Stomach (tissue), 9 donors: ENCODE results near the gene SPATA4. TPM values are rescaled to one million over a fixed set of nuclear protein-coding genes. Genes with fewer than 3 reads are reported as not detected.
"Not testable (repeated sequence)": the region's sequence is repeated elsewhere in the genome, so short reads cannot be mapped to it uniquely, and the experiment has no call there.

Source experiments
- DNase-seq, 2 donors: peaks; one replicate each; pipeline versions ENCODE4 v3.0.0 to v3.0.0-alpha.2; 2013 to 2019
- H3K27ac ChIP-seq, 5 donors: fragments of 200-600 bp in 4 of 5; sonication (generic) in 4 of 5; one replicate each; pipeline ENCODE4 v1.5.1; 2013 to 2019; ENCODE audit warnings: mild to moderate bottlenecking in 1 of 5, moderate library complexity in 1 of 5
- H3K27me3 ChIP-seq, 3 donors: fragments of 200-600 bp; sonication (generic); one replicate each; pipeline ENCODE4 v1.5.1; 2017 to 2019; ENCODE audit warnings: mixed run types in 1 of 3
- H3K36me3 ChIP-seq, 4 donors: fragments of 200-600 bp; sonication (generic); 1 replicate in 3 of 4; 2 replicates in 1 of 4; pipeline ENCODE4 v1.5.1; 2016 to 2019
- H3K4me1 ChIP-seq, 4 donors: fragments of 200-600 bp; sonication (generic); one replicate each; pipeline ENCODE4 v1.5.1; 2016 to 2019
- H3K4me3 ChIP-seq, 4 donors: fragments of 200-600 bp; sonication (generic) in 3 of 4; one replicate each; pipeline ENCODE4 v1.5.1; 2016 to 2019; ENCODE audit warnings: mild to moderate bottlenecking in 1 of 4
- H3K9me3 ChIP-seq, 4 donors: fragments of 200-600 bp; sonication (generic); one replicate each; pipeline ENCODE4 v1.5.1; 2016 to 2019
- EP300 ChIP-seq: sonication (generic); formaldehyde crosslinking; IDR thresholded peaks from one replicate; pipeline ENCODE4 v1.6.1; 2017; ENCODE audit warnings: antibody characterized with exemption
- POLR2A ChIP-seq, 4 donors: fragments of 450-650 bp; IDR thresholded peaks; one replicate each; pipeline ENCODE4 v1.6.1; 2016; ENCODE audit warnings: antibody characterized with exemption in 4 of 4, control low read depth in 2 of 4, mild to moderate bottlenecking in 1 of 4, moderate library complexity in 1 of 4
- POLR2AphosphoS5 ChIP-seq, 3 donors: sonication (generic); formaldehyde crosslinking; IDR thresholded peaks; one replicate each; pipeline ENCODE4 v1.6.1; 2016; ENCODE audit warnings: antibody characterized with exemption in 3 of 3
- WGBS, 5 donors: extraction: QIAGEN DNeasy Blood & Tissue Kit in 3 of 5; methylation state at CpG; one replicate each; pipeline versions ENCODE4 v1.1.5 to v1.1.7; 2013 to 2018; 5-methylcytosine and 5-hydroxymethylcytosine counted together
- intact Hi-C: fragments of 100-400 bp; cut with DNase I; formaldehyde crosslinking; loops from one replicate; pipeline ENCODE4 v1.15.1; 2023; ENCODE audit warnings: low total_unique reads
- polyA plus RNA-seq, 3 donors: library from polyadenylated mRNA; stranded (reverse); fragments of 200-250 nt; gene quantifications; one replicate each; pipeline ENCODE4 v1.2.3, GENCODE V29; 2013
- total RNA-seq, 5 donors: library from RNA; depleted of rRNA; stranded (reverse); fragments of >200 nt; gene quantifications; one replicate each; pipeline versions ENCODE4 v1.1.0 to v1.2.3, GENCODE V29; 2014 to 2016
- TF ChIP-seq, protein P1 (sequence below), 7 experiments: fragments of 450-650 bp in 4 of 7; fragments of 200-600 bp in 3 of 7; sonication (generic) in 3 of 7; IDR thresholded peaks; one replicate each; pipeline ENCODE4 v1.5.1; 2016 to 2019; ENCODE audit warnings: antibody characterized with exemption in 7 of 7, control low read depth in 2 of 7, mild to moderate bottlenecking in 1 of 7
- donor health status: healthy with polysubstance abuse.
- donor health status: Bipolar disorder and iron deficiency.
- donor health status: healthy.

Gene SPATA4
- total and polyA plus RNA-seq, 8 donors, result 0.13 TPM; not detected in 7

DNA sequence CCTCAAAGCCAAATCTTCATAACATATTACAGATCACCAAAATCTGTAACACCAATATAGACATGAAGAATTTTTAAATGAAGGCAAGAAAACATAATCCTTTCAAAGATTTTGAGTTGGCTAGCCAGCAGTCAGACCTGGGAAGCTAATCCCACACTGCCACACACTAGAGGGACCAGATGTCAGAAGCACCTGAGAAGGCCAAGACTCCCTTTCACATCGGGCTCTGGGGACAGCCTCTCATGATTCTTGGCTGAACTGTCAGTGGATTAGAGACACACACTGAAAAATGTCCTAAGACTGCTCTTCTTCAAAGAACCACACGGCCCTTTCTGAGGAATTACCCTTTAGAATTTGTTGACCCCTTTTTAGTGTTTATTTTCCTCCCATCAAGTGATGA lies 28.2 kb upstream of the SPATA4 start:
- intact Hi-C loops, result no loop called here
- no peaks in the 10 kb centered on the region for H3K36me3 ChIP-seq
- 77 to 89% (median 84%) methylated on average over 2 of the region's 2 CpGs for WGBS, 5 donors
- DNase-seq, result no peak
- no peak overlapping the region for H3K4me3 ChIP-seq
- no peak overlapping the region for H3K27ac ChIP-seq
- H3K27me3 ChIP-seq, result no peaks in the 10 kb centered on the region
- no peaks in the 10 kb centered on the region for H3K9me3 ChIP-seq
- peaks cover 0 to 1% (median 0%) of the 10 kb centered on the region in 4 donors for H3K4me1 ChIP-seq
- TF ChIP-seq, protein P1, sequence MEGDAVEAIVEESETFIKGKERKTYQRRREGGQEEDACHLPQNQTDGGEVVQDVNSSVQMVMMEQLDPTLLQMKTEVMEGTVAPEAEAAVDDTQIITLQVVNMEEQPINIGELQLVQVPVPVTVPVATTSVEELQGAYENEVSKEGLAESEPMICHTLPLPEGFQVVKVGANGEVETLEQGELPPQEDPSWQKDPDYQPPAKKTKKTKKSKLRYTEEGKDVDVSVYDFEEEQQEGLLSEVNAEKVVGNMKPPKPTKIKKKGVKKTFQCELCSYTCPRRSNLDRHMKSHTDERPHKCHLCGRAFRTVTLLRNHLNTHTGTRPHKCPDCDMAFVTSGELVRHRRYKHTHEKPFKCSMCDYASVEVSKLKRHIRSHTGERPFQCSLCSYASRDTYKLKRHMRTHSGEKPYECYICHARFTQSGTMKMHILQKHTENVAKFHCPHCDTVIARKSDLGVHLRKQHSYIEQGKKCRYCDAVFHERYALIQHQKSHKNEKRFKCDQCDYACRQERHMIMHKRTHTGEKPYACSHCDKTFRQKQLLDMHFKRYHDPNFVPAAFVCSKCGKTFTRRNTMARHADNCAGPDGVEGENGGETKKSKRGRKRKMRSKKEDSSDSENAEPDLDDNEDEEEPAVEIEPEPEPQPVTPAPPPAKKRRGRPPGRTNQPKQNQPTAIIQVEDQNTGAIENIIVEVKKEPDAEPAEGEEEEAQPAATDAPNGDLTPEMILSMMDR (IDR thresholded peaks at IDR 0.05), result no peak
- TF ChIP-seq POLR2A (IDR thresholded peaks at IDR 0.05), result no peak
- no peak for TF ChIP-seq EP300
- TF ChIP-seq POLR2AphosphoS5 (IDR thresholded peaks at IDR 0.05), result no peak

DNA sequence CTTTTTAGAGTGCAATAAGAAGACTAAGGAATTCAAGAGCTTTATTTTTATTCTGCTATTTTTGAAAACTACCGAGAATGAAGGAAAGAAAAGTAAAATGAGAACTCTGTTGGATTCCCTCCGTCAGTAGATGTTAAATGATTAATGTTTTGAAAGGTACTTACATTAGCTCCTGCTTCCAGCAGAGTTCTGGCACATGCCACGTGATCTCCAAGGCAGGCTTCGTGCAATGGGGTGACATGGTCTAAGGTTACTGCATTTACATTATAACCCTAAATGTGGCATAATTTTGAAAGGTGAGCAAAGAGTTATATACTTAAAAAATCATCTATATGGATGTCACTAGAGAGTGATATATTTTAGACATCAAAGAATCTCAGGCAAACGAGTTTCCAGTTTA lies 26.8 kb upstream of the SPATA4 start:
- Histone ChIP-seq H3K9me3 (no peaks in the 10 kb centered on the region), H3K4me1 (no peaks in the 10 kb centered on the region), H3K4me3 (no peak overlapping the region), H3K27ac (no peak overlapping the region), H3K36me3 (no peaks in the 10 kb centered on the region), H3K27me3 (no peaks in the 10 kb centered on the region)
- DNase-seq, result no peak
- TF ChIP-seq, protein P1 (IDR thresholded peaks at IDR 0.05), result no peak
- no peak for TF ChIP-seq EP300
- TF ChIP-seq POLR2A (IDR thresholded peaks at IDR 0.05), result no peak
- no peak for TF ChIP-seq POLR2AphosphoS5 (IDR thresholded peaks at IDR 0.05)
- intact Hi-C loops, result no loop called here
- WGBS, 5 donors, result 65 to 75% (median 72%) methylated on average over 5 of the region's 5 CpGs

DNA sequence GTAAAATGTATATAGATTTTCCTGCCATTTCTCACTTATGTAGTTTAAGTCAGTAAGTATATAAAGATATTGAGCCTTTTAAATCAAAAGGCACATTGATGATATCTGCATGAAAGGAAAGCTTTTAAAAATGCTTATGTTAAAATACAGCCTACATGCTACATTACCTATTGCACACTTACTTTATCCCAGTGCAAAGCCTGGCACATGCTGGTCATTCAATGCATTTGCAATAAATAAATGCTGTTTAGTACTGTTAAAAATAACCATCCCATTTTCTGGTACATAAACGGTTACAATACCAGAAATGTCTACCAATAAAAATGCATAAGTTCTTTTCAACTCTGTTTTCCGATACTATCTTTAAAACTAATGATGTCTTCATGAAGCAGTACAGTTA lies 22.1 kb upstream of the SPATA4 start:
- TF ChIP-seq POLR2A (IDR thresholded peaks at IDR 0.05) (no peak), EP300 (no peak), POLR2AphosphoS5 (IDR thresholded peaks at IDR 0.05) (no peak)
- TF ChIP-seq, protein P1 (IDR thresholded peaks at IDR 0.05), result no peak
- no peak overlapping the region for H3K27ac ChIP-seq
- H3K4me3 ChIP-seq, result no peak overlapping the region
- no peaks in the 10 kb centered on the region for H3K27me3 ChIP-seq
- H3K4me1 ChIP-seq, result no peaks in the 10 kb centered on the region
- WGBS, 5 donors, result 59 to 87% (median 63%) methylated on average over 2 of the region's 2 CpGs
- H3K9me3 ChIP-seq, result no peaks in the 10 kb centered on the region
- no peak for DNase-seq
- H3K36me3 ChIP-seq, result no peaks in the 10 kb centered on the region
- intact Hi-C loops, result no loop called here

DNA sequence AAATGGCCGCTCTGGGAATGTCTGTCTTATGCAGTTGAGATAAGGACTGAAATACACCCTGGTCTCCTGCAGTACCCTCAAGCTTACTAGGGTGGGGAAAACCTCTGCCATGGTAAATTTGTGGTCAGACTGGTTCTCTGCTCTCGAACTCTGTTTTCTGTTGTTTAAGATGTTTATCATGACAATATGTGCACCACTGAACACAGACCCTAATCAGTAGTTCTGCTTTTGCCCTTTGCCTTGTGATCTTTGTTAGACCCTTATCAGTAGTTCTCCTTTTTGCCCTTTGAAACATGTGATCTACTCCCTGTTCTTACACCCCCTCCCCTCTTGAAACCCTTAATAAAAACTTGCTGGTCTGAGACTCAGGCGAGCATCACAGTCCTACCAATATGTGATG lies 17.0 kb upstream of the SPATA4 start:
- H3K4me1 ChIP-seq, H3K27ac ChIP-seq, H3K9me3 ChIP-seq, H3K27me3 ChIP-seq, DNase-seq, H3K4me3 ChIP-seq, H3K36me3 ChIP-seq, intact Hi-C loops: not testable (repeated sequence)
- WGBS, 5 donors, result 76 to 83% (median 77%) methylated on average over 3 of the region's 3 CpGs

DNA sequence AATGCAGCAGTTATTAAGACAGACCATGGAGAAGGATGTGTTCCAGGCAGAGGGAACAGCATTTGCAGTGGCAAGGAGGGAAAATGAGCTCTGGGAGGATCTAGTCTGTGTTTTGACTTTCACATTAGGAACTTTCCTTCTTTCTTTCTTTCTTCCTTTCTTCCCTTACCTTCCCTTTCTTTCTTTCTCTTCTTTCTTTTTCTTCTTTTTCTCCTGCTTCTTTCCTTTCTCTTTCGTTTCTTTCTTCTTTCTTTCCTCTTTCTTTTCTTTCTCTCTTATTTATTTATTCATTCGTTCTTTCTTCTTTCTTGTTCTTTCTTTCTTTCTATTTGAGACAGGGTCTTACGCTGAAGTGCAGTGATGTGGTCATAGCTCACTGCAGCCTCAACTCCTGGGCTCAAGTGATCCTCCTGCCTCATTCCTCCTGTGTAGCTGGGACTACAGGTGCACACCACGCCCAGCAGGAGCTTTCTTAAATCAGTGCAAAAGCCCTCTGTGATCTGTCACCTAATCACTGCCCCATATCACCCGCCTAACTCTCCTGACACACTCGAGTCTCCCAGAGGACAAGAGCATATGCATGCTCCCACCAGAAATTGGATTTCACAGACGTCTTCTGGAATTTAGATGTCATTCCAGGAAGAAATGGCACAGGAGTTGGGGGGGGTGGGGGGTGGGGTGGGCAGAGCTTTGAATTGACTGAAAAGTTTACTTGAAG lies 15.4 kb upstream of the SPATA4 start:
- H3K27me3 ChIP-seq, result no peaks in the 10 kb centered on the region
- H3K27ac ChIP-seq, result no peak overlapping the region
- TF ChIP-seq, protein P1 (IDR thresholded peaks at IDR 0.05), result no peak
- no peak for TF ChIP-seq EP300
- H3K4me1 ChIP-seq, result no peaks in the 10 kb centered on the region
- no peak for DNase-seq
- H3K4me3 ChIP-seq, result no peak overlapping the region
- WGBS, 5 donors, result 66 to 80% (median 74%) methylated on average over 7 of the region's 7 CpGs
- intact Hi-C loops, result no loop called here
- H3K36me3 ChIP-seq, result no peaks in the 10 kb centered on the region
- H3K9me3 ChIP-seq, result no peaks in the 10 kb centered on the region
